WTC11 (cell line): ENCODE results near the gene TMEM115. TPM values are rescaled to one million over a fixed set of nuclear protein-coding genes. Genes with fewer than 3 reads are reported as not detected.

Experiments used
- ATAC-seq: fragments of 200-7000 bp; cut with Tn5 transposase; 2 replicates; pipeline ENCODE4 v1.10.0; 2021; ENCODE audit warnings: mild to moderate bottlenecking, moderate library complexity
- CTCF ChIA-PET: fragments of 300-600 bp; sonication (Branson Sonifier 250); formaldehyde crosslinking; loops from one replicate; lab custom pipeline; 2021; ENCODE audit warnings: antibody characterized with exemption; lab: Charles Lee
- POLR2A ChIA-PET: fragments of 350-600 bp; sonication (Branson Sonifier 250); formaldehyde crosslinking; loops from one replicate; lab custom pipeline; 2021; ENCODE audit warnings: antibody characterized with exemption; lab: Charles Lee
- DNase-seq: peaks from one replicate; pipeline ENCODE4 v3.0.0; 2021; ENCODE audit warnings: low spot score
- H3K27ac Mint-ChIP-seq: 2 replicates; pipeline ENCODE4 v1.8.0; 2021; ENCODE audit warnings: mixed read lengths
- H3K27me3 Mint-ChIP-seq: 2 replicates; pipeline ENCODE4 v1.8.0; 2021; ENCODE audit warnings: low read depth, mild to moderate bottlenecking, moderate library complexity, mixed read lengths
- H3K36me3 Mint-ChIP-seq: 2 replicates; pipeline ENCODE4 v1.8.0; 2021; ENCODE audit warnings: mixed read lengths
- H3K4me1 Mint-ChIP-seq: 2 replicates; pipeline ENCODE4 v1.8.0; 2022; ENCODE audit warnings: mixed read lengths
- H3K4me3 Mint-ChIP-seq: 2 replicates; pipeline ENCODE4 v1.8.0; 2021; ENCODE audit warnings: mild to moderate bottlenecking, moderate library complexity, mixed read lengths
- H3K9me3 Mint-ChIP-seq: 2 replicates; pipeline ENCODE4 v1.8.0; 2021; ENCODE audit warnings: mixed read lengths
- CBFB ChIP-seq: sonication (generic); formaldehyde crosslinking; IDR thresholded peaks from 2 replicates; pipeline ENCODE4 v1.8.1; 2022; ENCODE audit warnings: mild to moderate bottlenecking, low read depth, missing genetic modification reagents
- GTF2I ChIP-seq: fragments of 250-450 bp; sonication (Bioruptor Pico); conservative IDR thresholded peaks from 2 replicates; pipeline ENCODE4 v1.4.0; 2021; ENCODE audit warnings: mild to moderate bottlenecking
- JUN ChIP-seq: sonication (generic); formaldehyde crosslinking; IDR thresholded peaks from 2 replicates; pipeline ENCODE4 v1.8.0; 2023; ENCODE audit warnings: mild to moderate bottlenecking, missing genetic modification reagents
- MYBL2 ChIP-seq: sonication (generic); formaldehyde crosslinking; IDR thresholded peaks from 2 replicates; pipeline ENCODE4 v1.8.1; 2023; ENCODE audit warnings: mild to moderate bottlenecking, moderate library complexity, missing genetic modification reagents
- NFATC4 ChIP-seq: fragments of 250-450 bp; sonication (Bioruptor Pico); IDR thresholded peaks from 2 replicates; pipeline ENCODE4 v1.9.0; 2021; ENCODE audit warnings: mild to moderate bottlenecking
- TCF7 ChIP-seq: sonication (generic); formaldehyde crosslinking; IDR thresholded peaks from 2 replicates; pipeline ENCODE4 v1.8.0; 2022; ENCODE audit warnings: mild to moderate bottlenecking, low read depth, missing genetic modification reagents, moderate library complexity
- TP53 ChIP-seq: sonication (generic); formaldehyde crosslinking; IDR thresholded peaks from 2 replicates; pipeline ENCODE4 v1.8.1; 2023; ENCODE audit warnings: mild to moderate bottlenecking, missing genetic modification reagents
- ZMAT4 ChIP-seq: fragments of 250-450 bp; sonication (Bioruptor Pico); IDR thresholded peaks from 2 replicates; pipeline ENCODE4 v1.9.0; 2021; ENCODE audit warnings: mild to moderate bottlenecking
- ZNF138 ChIP-seq: sonication (generic); formaldehyde crosslinking; conservative IDR thresholded peaks from 2 replicates; pipeline ENCODE4 v1.8.1; 2022; ENCODE audit warnings: mild to moderate bottlenecking, moderate library complexity, missing genetic modification reagents
- ZNF219 ChIP-seq: sonication (generic); formaldehyde crosslinking; IDR thresholded peaks from 2 replicates; pipeline ENCODE4 v1.8.0; 2023; ENCODE audit warnings: missing genetic modification reagents, mild to moderate bottlenecking, borderline replicate concordance
- ZNF317 ChIP-seq: sonication (generic); formaldehyde crosslinking; IDR thresholded peaks from 2 replicates; pipeline ENCODE4 v1.8.1; 2023; ENCODE audit warnings: low read depth, mild to moderate bottlenecking, moderate library complexity, missing genetic modification reagents, borderline replicate concordance
- total RNA-seq: library from RNA; stranded (reverse); gene quantifications from 3 replicates; pipeline ENCODE4 v1.2.3, GENCODE V29; 2021
- TF ChIP-seq, protein P1 (sequence below): sonication (generic); formaldehyde crosslinking; IDR thresholded peaks from 2 replicates; pipeline ENCODE4 v1.8.0; 2023; ENCODE audit warnings: missing genetic modification reagents, mild to moderate bottlenecking, borderline replicate concordance
- TF ChIP-seq, protein P2 (sequence below): sonication (generic); formaldehyde crosslinking; IDR thresholded peaks from 2 replicates; pipeline ENCODE4 v1.8.0; 2022; ENCODE audit warnings: mild to moderate bottlenecking, missing genetic modification reagents
- TF ChIP-seq, protein P3 (sequence below): fragments of 250-450 bp; sonication (Bioruptor Pico); IDR thresholded peaks from 2 replicates; pipeline ENCODE4 v1.9.0; 2021; ENCODE audit warnings: moderate library complexity, mild to moderate bottlenecking, inconsistent platforms, borderline replicate concordance
- TF ChIP-seq, protein P4 (sequence below): sonication (generic); formaldehyde crosslinking; conservative IDR thresholded peaks from 2 replicates; pipeline ENCODE4 v1.8.1; 2023; ENCODE audit warnings: mild to moderate bottlenecking, low read depth, missing genetic modification reagents, moderate library complexity
- TF ChIP-seq, protein P5 (sequence below): fragments of 250-450 bp; sonication (Bioruptor Pico); conservative IDR thresholded peaks from 2 replicates; pipeline ENCODE4 v1.9.0; 2021; ENCODE audit warnings: mild to moderate bottlenecking
- TF ChIP-seq, protein P6 (sequence below): sonication (generic); formaldehyde crosslinking; IDR thresholded peaks from 2 replicates; pipeline ENCODE4 v1.8.1; 2023; ENCODE audit warnings: mild to moderate bottlenecking, missing genetic modification reagents

TMEM115 gene
- total RNA-seq, 1 experiment from 2014 or later: 30.0 TPM

GRCh38 chr3:50358355-50358910, 888 bp downstream of the TMEM115 start (continued):
- TF ChIP-seq, protein P1, sequence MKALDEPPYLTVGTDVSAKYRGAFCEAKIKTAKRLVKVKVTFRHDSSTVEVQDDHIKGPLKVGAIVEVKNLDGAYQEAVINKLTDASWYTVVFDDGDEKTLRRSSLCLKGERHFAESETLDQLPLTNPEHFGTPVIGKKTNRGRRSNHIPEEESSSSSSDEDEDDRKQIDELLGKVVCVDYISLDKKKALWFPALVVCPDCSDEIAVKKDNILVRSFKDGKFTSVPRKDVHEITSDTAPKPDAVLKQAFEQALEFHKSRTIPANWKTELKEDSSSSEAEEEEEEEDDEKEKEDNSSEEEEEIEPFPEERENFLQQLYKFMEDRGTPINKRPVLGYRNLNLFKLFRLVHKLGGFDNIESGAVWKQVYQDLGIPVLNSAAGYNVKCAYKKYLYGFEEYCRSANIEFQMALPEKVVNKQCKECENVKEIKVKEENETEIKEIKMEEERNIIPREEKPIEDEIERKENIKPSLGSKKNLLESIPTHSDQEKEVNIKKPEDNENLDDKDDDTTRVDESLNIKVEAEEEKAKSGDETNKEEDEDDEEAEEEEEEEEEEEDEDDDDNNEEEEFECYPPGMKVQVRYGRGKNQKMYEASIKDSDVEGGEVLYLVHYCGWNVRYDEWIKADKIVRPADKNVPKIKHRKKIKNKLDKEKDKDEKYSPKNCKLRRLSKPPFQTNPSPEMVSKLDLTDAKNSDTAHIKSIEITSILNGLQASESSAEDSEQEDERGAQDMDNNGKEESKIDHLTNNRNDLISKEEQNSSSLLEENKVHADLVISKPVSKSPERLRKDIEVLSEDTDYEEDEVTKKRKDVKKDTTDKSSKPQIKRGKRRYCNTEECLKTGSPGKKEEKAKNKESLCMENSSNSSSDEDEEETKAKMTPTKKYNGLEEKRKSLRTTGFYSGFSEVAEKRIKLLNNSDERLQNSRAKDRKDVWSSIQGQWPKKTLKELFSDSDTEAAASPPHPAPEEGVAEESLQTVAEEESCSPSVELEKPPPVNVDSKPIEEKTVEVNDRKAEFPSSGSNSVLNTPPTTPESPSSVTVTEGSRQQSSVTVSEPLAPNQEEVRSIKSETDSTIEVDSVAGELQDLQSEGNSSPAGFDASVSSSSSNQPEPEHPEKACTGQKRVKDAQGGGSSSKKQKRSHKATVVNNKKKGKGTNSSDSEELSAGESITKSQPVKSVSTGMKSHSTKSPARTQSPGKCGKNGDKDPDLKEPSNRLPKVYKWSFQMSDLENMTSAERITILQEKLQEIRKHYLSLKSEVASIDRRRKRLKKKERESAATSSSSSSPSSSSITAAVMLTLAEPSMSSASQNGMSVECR (CRISPR knock-in tag): no peak
- TF ChIP-seq, protein P2, sequence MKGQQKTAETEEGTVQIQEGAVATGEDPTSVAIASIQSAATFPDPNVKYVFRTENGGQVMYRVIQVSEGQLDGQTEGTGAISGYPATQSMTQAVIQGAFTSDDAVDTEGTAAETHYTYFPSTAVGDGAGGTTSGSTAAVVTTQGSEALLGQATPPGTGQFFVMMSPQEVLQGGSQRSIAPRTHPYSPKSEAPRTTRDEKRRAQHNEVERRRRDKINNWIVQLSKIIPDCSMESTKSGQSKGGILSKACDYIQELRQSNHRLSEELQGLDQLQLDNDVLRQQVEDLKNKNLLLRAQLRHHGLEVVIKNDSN: no peak
- TF ChIP-seq, protein P3, sequence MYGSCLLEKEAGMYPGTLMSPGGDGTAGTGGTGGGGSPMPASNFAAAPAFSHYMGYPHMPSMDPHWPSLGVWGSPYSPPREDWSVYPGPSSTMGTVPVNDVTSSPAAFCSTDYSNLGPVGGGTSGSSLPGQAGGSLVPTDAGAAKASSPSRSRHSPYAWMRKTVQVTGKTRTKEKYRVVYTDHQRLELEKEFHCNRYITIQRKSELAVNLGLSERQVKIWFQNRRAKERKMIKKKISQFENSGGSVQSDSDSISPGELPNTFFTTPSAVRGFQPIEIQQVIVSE (CRISPR knock-in tag): no peak
- TF ChIP-seq JUN (CRISPR knock-in tag): no peak
- no peak for TF ChIP-seq TCF7 (CRISPR knock-in tag)
- TF ChIP-seq ZNF317: no peak
- no peak for TF ChIP-seq CBFB (CRISPR knock-in tag)
- TF ChIP-seq ZNF219 (CRISPR knock-in tag): no peak
- TF ChIP-seq, all 79 proteins: peak for 0

DNA sequence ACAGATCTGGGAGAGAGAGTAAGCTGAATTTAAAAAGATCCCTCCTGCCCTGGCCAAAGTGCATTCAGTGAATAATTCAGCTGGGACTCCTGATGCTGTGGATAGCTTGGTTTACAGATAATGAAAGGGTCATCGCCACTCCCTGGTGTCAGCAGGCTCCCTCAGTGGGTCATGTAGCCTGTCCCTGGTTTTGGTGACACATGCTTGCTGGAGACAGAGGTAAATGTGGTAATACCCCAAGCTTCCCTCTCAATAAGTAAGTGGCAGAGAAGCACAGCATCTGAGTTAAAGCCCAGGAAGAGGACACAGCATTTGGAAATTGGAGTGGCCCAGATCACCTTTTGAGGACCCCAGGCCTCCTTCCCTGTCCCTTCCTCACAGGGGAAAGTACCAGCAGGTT, 1.8 kb downstream of the TMEM115 start:
- peaks cover 24% of the 10 kb centered on the region for H3K4me1 Mint-ChIP-seq
- no peak for DNase-seq
- no peaks in the 10 kb centered on the region for H3K9me3 Mint-ChIP-seq
- H3K27me3 Mint-ChIP-seq: peaks cover 5% of the 10 kb centered on the region
- ChIA-PET POLR2A (no interaction called here), CTCF (interaction anchor here (1.4 to 2.4 kb wide), 4 partner anchors 9 to 254 kb away, joined by 4 to 10 read pairs (median 6); partner anchors contain the start of genes CISH and ZMYND10)
- H3K27ac Mint-ChIP-seq: no peak overlapping the region
- peak overlapping the region; percentile 93 for H3K4me3 Mint-ChIP-seq
- H3K36me3 Mint-ChIP-seq: peaks cover 14% of the 10 kb centered on the region
- TF ChIP-seq ZNF317 (no peak), TP53 (CRISPR knock-in tag) (no peak), ZNF138 (CRISPR knock-in tag) (no peak), JUN (CRISPR knock-in tag) (no peak), MYBL2 (CRISPR knock-in tag) (no peak), ZMAT4 (CRISPR knock-in tag) (no peak)
- TF ChIP-seq, protein P4, sequence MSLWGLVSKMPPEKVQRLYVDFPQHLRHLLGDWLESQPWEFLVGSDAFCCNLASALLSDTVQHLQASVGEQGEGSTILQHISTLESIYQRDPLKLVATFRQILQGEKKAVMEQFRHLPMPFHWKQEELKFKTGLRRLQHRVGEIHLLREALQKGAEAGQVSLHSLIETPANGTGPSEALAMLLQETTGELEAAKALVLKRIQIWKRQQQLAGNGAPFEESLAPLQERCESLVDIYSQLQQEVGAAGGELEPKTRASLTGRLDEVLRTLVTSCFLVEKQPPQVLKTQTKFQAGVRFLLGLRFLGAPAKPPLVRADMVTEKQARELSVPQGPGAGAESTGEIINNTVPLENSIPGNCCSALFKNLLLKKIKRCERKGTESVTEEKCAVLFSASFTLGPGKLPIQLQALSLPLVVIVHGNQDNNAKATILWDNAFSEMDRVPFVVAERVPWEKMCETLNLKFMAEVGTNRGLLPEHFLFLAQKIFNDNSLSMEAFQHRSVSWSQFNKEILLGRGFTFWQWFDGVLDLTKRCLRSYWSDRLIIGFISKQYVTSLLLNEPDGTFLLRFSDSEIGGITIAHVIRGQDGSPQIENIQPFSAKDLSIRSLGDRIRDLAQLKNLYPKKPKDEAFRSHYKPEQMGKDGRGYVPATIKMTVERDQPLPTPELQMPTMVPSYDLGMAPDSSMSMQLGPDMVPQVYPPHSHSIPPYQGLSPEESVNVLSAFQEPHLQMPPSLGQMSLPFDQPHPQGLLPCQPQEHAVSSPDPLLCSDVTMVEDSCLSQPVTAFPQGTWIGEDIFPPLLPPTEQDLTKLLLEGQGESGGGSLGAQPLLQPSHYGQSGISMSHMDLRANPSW (CRISPR knock-in tag): no peak
- ATAC-seq: no peak

DNA sequence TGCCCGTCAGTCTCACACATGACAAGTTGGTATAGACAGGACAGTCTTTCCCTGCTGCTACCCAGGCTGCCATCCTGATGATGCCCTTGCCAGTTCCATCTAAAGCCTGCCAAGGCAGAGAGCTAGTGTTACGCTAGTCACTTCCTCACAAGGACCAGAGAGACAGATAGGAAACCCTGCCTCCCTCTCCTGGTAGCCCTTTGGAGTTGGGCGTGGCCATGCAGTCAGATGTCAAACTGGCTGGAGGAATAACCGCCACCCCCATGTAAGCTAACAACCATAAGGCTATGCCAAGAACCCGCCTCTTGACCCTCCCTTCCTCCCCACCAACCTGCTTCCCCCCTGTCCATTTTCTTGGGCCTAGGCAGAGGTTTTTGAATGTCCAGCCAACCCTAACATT, 2.8 kb downstream of the TMEM115 start:
- peaks cover 14% of the 10 kb centered on the region for H3K36me3 Mint-ChIP-seq
- H3K27ac Mint-ChIP-seq: no peak overlapping the region
- H3K4me1 Mint-ChIP-seq: peaks cover 24% of the 10 kb centered on the region
- POLR2A ChIA-PET: no interaction called here
- DNase-seq (no peak), ATAC-seq (no peak)
- no peaks in the 10 kb centered on the region for H3K9me3 Mint-ChIP-seq
- H3K4me3 Mint-ChIP-seq: no peak overlapping the region
- peaks cover 2% of the 10 kb centered on the region; the same call in 1 of the 2 replicates for H3K27me3 Mint-ChIP-seq
- CTCF ChIA-PET: interaction anchor here (1.4 to 2.4 kb wide), 5 partner anchors 8 to 255 kb away, joined by 4 to 10 read pairs (median 5); partner anchors contain the start of genes CISH and ZMYND10
- TF ChIP-seq NFATC4 (no peak), GTF2I (no peak)
- TF ChIP-seq, protein P5, sequence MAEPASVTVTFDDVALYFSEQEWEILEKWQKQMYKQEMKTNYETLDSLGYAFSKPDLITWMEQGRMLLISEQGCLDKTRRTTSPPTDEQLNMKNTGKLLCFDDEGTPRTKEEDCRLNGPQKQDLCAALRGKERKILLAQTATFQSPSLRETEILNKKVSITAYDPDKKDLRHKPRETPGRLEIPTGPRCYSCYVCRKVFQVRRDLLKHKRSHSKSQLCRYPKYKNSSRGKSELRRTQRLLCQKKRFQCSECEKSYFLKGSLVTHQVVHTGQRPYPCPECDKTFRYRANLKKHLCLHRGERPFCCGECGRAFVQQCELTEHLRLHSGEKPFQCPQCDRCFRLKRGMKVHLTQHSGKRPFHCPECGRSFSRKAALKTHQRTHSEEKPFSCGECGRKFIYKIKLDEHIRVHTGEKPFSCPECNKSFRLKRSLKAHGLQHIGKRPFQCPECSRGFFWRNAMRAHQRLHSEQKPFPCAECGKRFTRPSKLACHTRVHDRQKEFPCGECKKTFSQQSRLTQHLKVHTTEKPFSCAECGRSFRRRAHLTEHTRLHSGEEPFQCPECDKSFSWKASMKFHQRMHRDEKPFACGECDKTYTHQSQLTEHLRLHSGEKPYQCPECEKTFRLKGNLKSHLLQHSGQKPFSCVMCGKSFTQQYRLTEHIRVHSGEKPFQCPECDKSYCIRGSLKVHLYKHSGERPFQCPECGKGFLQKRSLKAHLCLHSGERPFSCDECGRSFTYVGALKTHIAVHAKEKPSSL (CRISPR knock-in tag): no peak
- TF ChIP-seq, protein P6, sequence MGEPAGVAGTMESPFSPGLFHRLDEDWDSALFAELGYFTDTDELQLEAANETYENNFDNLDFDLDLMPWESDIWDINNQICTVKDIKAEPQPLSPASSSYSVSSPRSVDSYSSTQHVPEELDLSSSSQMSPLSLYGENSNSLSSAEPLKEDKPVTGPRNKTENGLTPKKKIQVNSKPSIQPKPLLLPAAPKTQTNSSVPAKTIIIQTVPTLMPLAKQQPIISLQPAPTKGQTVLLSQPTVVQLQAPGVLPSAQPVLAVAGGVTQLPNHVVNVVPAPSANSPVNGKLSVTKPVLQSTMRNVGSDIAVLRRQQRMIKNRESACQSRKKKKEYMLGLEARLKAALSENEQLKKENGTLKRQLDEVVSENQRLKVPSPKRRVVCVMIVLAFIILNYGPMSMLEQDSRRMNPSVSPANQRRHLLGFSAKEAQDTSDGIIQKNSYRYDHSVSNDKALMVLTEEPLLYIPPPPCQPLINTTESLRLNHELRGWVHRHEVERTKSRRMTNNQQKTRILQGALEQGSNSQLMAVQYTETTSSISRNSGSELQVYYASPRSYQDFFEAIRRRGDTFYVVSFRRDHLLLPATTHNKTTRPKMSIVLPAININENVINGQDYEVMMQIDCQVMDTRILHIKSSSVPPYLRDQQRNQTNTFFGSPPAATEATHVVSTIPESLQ (CRISPR knock-in tag): no peak
